ENCODE results near the gene PLA2R1.

PLA2R1 gene

DNA sequence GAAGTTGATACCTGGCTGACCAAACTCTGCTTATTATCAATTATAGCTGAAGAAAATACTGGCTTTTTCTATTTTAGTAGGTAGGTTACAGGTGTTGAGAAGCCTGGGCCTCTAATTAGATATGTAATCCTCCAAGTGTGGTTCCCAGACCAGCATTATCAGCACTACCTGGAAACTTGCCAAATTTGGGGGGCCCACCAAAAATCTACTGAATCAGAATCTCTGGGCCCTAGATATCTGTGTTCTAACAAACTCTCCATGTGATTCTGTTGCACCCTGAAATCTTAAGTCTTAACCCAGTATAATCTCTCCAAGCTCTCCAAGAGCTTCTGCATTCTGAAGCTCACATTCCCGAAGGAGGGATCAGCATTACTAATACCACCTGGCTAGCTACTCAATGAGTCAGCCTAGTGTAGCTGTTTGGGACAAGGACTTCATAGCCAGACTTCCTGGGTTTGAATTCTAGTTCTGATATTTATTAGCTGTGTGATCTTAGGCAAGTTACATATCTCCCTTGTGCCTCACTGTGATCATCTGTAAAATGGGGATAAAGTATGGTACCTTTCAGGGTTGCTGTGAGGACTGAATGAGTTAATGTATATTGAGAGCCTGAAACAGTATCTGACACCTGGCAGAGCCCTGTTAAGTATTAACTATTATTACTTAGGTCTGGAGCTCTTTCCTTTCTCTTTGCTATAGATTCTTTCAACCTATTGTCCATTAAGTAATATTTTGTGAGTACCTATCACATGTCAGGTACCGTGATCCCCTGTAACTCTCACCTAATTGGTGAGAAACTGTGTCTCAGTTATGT lies 170.3 kb downstream of the PLA2R1 start:
- DNase-seq, result no peak

DNA sequence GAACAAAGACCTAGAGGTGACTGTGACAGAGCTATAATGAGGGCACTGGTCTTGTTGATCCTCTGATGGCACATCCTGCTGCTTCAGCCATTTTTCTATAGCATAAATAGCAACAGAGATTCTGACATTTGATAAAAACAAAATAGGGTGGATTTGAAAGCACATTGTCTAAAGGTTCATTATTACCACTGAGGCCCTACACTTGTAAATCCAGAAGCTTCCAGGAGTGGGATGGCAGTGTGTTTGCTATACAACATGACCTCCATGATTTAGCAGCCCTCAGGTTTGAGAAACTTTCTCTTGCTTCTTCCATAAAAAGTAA lies 171.2 kb downstream of the PLA2R1 start:
- DNase-seq, result no peak

DNA sequence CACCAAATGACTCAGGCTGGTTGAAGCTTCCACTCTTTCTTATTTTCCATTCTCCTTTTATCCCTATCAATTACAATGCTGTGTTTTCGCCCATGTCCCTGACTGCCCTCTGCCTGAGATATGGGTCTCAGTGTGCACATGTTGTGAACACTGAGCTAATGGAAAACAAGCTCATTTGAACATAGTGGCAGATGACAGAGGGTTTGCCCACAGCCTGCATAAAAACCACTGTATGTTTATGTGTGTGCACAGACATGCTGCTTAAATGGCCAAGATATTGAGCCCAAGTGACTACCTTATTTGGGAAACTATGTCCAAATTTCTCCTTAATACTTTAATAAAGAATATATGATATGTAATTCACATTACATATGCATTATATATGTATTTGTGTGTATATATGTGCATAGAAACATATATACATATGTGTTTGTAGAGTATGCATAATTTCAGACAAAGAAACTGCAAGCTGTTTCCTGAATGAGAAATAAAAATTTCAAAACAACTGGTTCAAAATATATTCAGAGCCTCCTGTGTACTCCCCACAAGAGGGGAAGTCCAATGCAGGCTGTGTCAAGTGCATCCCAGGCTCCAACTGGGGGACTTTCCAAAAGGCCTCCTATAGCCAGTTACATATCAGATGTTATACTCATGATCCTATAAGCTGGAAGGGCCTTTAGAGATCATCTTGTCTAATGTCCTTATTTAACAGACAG lies 171.7 kb downstream of the PLA2R1 start:
- peak; percentile 17 to 38 for DNase-seq

DNA sequence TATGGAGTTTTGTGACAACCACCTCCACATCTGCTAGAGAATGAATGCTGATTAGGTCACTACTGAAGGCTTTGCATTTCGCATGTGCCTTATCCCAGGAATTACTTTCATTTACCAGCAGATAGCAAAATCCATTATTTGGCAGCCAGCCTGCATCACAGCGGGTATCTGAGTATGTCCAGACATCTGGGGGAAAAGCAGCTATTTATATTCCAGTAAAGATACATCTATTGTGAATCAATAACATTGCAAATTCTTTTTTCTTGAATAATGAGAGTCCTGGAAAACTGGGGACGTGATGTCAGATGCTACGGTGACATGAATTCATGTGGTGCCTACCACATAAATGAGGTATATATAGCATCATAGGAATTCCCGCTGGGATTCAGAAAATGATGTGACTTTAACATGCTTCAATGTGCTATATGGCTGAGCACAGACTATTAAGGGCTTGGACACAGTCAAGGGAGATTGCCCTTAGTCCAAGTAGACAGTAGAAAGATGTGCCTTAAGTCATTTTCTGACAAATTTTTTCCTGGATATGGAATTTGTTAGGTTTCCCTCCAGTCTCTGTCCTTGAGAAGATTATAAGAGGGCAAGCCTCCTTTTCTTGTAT lies 180.2 kb downstream of the PLA2R1 start:
- no peak for DNase-seq

All from Kasumi-1 (cell line).